Measurements from ENCODE around the gene TBATA.

Gene TBATA

GRCh38 chr10:70763567-70763966 is 21.6 kb downstream of the TBATA start:
- in situ Hi-C loops (cut with MboI; ENCODE audit: low sequenced_read_pairs) = no loop called here

DNA sequence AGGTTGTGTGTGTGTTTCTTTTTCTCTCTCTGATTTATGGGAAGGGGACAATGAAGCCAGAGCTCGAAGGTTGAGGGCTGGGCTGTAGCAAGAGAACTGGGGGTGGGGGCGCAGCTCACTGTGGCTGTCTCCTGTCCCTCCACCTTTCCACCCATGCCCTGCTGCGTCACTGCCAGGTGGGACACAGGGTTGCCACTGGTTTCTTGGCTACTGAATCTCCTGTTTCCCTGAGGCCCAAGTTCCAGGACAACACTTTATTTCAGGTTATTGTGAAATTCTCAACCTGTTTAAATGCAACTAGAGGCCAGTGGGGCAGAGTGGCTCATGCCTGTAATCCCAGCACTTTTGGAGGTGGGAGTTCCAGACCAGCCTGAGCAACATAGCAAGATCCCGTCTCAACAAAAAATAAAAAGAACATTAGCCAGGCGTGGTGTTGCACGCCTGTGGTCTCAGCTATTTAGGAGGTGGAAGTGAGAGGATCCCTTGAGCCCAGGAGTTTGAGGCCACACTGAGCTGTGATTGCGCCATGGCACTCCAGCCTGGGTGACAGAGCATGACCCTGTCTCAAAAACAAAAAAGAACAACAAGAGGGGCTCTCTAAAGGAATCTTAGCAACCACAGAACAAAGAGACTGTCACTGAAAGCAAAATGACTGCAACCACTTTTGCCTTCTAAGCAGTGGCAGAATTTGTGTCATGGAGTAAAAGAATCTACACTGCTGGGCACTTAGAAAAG is 22.6 kb downstream of the TBATA start:
- in situ Hi-C loops (cut with MboI; ENCODE audit: low sequenced_read_pairs) = no loop called here

GRCh38 chr10:70761727-70762350 is 23.3 kb downstream of the TBATA start:
- in situ Hi-C loops (cut with MboI; ENCODE audit: low sequenced_read_pairs) = no loop called here

DNA sequence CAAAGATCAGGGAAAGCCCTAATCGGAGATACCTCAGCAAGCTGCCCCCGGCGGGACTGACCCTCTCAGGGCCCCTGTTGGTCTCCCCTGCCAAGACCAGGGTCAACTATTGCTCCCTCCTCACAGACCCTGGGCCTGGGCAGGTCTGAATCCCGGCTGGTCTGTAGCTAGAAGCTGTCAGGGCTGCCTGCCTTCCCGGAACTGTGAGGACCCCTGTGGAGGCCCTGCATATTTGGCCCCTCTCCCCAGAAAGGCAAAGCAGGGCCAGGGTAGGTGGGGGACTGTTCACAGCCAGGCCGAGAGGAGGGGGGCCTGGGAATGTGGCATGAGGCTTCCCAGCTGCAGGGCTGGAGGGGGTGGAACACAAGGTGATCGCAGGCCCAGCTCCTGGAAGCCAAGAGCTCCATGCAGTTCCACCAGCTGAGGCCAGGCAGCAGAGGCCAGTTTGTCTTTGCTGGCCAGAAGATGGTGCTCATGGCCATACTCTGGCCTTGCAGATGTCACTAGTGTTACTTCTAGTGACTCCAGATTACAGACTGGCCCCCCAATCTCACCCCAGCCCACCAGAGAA is 24.1 kb downstream of the TBATA start:
- in situ Hi-C loops (cut with MboI; ENCODE audit: low sequenced_read_pairs) = no loop called here

DNA sequence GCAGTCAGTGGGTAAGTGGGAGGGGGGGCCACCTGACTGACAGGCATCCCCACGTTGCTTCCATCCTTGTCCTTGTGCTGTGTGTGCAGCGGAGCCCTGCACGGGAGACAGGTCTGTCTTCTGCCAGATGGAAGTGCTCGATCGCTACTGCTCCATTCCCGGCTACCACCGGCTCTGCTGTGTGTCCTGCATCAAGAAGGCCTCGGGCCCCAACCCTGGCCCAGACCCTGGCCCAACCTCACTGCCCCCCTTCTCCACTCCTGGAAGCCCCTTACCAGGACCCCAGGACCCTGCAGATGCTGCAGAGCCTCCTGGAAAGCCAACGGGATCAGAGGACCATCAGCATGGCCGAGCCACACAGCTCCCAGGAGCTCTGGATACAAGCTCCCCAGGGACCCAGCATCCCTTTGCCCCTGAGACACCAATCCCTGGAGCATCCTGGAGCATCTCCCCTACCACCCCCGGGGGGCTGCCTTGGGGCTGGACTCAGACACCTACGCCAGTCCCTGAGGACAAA is 24.8 kb downstream of the TBATA start:
- in situ Hi-C loops (cut with MboI; ENCODE audit: low sequenced_read_pairs) = no loop called here

- in situ Hi-C loops (cut with MboI; ENCODE audit: low sequenced_read_pairs) = no loop called here
These were observed 25.4 kb downstream of the TBATA start for GRCh38 chr10:70759781-70760180.

DNA sequence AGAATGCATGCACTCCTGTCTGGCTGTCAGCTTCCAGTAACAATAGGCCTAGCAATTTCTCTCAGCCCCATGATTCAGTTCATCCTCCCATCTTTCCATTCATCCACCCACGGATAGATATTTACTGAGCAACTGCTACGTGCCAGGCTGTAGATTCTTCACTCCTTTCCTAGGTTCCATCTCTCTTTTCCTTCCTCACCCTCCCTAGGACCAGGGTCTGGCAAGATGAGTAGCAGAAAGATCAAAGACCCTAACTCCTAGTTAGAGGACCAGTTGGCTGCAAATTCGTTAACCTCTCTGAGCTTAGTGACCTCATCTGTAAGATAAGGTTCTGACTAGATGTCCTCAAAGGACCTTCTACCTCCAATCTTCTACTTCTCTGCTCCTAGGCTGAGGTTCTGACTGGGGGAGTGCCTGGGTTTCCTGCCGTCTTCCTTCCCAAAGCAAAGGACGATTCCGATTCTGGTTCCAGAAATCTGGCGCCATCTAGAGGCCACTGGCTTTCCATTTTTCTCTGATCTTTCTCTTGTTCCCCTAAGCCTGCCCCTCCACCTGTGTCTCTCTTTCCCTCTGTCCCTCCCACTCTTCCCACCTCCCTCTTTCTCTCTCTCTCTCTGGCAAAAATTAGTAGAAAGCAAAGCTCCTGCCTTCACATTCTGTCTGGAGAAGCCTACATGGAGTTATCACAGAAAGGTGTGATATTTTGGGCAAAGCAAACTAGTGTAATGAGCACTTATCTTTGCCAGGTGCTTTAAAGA is 26.2 kb downstream of the TBATA start:
- in situ Hi-C loops (cut with MboI; ENCODE audit: low sequenced_read_pairs) = no loop called here

DNA sequence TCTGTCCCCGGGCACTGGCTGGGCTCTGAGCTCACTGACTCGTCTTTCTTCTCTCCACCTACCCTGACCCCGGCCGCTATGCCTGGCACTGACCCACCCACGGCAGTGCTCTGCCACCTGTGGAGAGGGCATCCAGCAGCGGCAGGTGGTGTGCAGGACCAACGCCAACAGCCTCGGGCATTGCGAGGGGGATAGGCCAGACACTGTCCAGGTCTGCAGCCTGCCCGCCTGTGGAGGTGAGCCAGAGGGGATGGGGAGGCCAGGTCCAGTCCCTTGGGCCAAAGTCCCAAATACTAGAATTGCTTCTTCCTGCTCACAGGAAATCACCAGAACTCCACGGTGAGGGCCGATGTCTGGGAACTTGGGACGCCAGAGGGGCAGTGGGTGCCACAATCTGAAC is 27.3 kb downstream of the TBATA start:
- in situ Hi-C loops (cut with MboI; ENCODE audit: low sequenced_read_pairs) = no loop called here

GRCh38 chr10:70756700-70757360 is 28.3 kb downstream of the TBATA start:
- in situ Hi-C loops (cut with MboI; ENCODE audit: low sequenced_read_pairs) = no loop called here

GRCh38 chr10:70753841-70754621 is 31.1 kb downstream of the TBATA start:
- in situ Hi-C loops (cut with MboI; ENCODE audit: low sequenced_read_pairs) = no loop called here

DNA sequence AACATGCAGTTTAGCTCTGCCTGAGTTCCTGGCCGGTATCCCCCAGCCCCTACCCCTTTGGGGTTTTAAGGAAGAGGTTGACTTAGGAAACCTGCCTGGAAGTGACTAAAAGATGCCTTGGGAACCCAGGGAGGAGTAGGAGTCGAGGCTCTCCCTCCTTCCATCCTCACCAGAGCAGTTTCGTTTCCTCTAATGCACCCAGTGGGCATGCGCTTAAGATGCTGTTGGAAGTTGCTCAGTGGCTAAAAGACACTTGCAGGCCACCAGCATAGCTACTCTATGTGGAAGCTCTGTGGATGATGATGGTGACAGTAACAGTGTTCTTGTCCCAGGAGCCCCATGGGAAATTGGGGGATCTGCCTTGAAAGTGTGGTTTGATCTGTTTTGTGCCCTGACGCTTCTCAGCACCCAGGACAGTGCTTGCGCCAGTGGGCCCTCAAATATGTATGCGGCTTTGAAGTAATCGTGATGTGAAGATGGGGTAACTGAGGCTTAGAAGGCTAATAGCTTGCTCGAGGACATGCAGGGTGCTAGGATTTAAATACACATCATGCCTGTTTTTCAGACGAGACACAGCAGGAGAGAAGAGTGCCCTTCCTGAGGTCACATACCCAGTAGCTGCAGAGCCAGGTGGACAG is 32.0 kb downstream of the TBATA start:
- in situ Hi-C loops (cut with MboI; ENCODE audit: low sequenced_read_pairs) = no loop called here

DNA sequence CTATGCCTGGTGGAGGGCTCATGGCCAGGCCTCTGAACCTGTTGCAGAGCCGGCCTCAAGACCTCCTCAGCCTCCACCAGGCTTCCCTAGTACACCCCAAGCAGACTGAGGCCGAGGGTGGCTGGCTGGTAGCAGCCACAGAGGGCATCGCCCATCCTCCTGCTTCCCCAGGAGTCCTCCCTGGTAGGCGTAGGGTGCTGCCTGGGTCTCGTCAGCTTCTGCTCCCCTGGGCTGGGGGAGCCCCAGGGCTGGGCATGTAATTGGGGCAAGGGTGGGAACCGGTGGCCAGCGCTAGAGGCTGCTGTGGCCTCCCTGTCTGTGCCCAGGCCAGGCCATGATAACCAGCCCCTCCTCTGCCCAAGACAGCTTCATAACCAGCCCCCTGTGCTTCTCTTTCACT is 32.6 kb downstream of the TBATA start:
- in situ Hi-C loops (cut with MboI; ENCODE audit: low sequenced_read_pairs) = no loop called here

- in situ Hi-C loops (cut with MboI; ENCODE audit: low sequenced_read_pairs) = no loop called here
These were observed 33.2 kb downstream of the TBATA start for GRCh38 chr10:70751991-70752390.

DNA sequence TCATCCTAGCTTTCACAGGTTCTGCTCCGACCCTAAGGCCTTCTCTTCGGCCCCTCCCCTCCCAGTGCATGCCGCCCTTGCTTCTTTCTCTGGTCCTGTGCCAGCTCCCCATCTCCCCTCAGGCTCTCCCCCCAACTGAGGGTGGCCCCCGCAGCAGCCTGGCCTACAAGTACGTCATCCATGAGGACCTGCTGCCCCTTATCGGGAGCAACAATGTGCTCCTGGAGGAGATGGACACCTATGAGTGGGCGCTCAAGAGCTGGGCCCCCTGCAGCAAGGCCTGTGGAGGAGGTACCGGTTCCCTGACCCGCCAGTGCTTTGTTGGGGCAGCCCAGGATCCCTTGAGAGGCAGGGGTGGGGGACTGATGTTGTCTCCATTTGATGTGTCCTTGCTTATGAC is 33.8 kb downstream of the TBATA start:
- in situ Hi-C loops (cut with MboI; ENCODE audit: low sequenced_read_pairs) = no loop called here

DNA sequence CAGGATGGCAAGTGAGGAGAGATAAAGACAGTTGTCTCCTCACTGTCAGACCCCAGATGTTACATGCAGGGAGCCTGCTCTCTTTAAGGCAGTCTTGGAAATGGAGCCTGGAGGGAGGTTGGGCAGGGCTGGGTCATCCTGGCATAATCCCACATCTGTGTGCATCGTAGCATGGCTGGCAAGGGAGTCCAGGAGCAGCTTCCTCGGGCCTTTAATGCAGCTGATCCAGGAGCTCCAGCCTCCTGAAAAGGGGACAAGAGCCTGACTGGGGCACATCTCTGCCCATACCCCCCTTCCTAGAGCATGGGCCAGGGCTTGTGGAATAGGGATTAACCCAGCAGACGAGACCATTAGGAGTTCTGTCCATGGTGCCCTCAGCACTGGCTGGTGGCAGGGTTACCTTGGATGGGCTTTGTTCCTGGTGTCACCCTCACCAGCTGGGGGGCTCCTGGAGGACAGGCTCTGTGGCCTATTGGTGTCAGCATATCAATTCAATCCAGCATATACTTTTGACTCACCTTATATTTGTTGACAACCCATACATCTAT is 34.9 kb downstream of the TBATA start:
- in situ Hi-C loops (cut with MboI; ENCODE audit: low sequenced_read_pairs) = no loop called here

GRCh38 chr10:70749756-70750155 is 35.4 kb downstream of the TBATA start:
- in situ Hi-C loops (cut with MboI; ENCODE audit: low sequenced_read_pairs) = loop anchor here (25.0 kb wide), 1 partner anchor 187 kb away; no protein-coding TSS in a partner anchor

- in situ Hi-C loops (cut with MboI; ENCODE audit: low sequenced_read_pairs) = loop anchor here (25.0 kb wide), 1 partner anchor 187 kb away; no protein-coding TSS in a partner anchor
These were observed 36.2 kb downstream of the TBATA start for GRCh38 chr10:70748801-70749573.

GRCh38 chr10:70748305-70748704 is 36.9 kb downstream of the TBATA start:
- in situ Hi-C loops (cut with MboI; ENCODE audit: low sequenced_read_pairs) = loop anchor here (25.0 kb wide), 1 partner anchor 186 kb away; no protein-coding TSS in a partner anchor
